Hepatocyte (in vitro differentiated cells): ENCODE data around the gene TAS2R41.

Source experiments
- EZH2phosphoT487 ChIP-seq: fragments of 200-600 bp; sonication (generic); IDR thresholded peaks from one replicate; pipeline ENCODE4 v1.6.1; 2018; ENCODE audit warnings: antibody characterized with exemption, mild to moderate bottlenecking, low read depth, moderate library complexity; ENCODE audit not compliant: unreplicated experiment, severe bottlenecking
- TF ChIP-seq, protein P1 (sequence below): fragments of 200-600 bp; sonication (generic); IDR thresholded peaks from 2 replicates; pipeline ENCODE4 v1.5.1; 2016; ENCODE audit warnings: antibody characterized with exemption, mild to moderate bottlenecking; ENCODE audit not compliant: poor library complexity

- TF ChIP-seq, protein P1, sequence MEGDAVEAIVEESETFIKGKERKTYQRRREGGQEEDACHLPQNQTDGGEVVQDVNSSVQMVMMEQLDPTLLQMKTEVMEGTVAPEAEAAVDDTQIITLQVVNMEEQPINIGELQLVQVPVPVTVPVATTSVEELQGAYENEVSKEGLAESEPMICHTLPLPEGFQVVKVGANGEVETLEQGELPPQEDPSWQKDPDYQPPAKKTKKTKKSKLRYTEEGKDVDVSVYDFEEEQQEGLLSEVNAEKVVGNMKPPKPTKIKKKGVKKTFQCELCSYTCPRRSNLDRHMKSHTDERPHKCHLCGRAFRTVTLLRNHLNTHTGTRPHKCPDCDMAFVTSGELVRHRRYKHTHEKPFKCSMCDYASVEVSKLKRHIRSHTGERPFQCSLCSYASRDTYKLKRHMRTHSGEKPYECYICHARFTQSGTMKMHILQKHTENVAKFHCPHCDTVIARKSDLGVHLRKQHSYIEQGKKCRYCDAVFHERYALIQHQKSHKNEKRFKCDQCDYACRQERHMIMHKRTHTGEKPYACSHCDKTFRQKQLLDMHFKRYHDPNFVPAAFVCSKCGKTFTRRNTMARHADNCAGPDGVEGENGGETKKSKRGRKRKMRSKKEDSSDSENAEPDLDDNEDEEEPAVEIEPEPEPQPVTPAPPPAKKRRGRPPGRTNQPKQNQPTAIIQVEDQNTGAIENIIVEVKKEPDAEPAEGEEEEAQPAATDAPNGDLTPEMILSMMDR: no peak
- TF ChIP-seq EZH2phosphoT487: no peak
These were observed 7.4 kb downstream of the TAS2R41 start for GRCh38 chr7:143485094-143485493.
